ENCODE results near the gene E2F4. TPM values are rescaled to one million over a fixed set of nuclear protein-coding genes. Genes with fewer than 3 reads are reported as not detected.

E2F4 gene
- total and polyA plus RNA-seq, 2 of the 13 experiments (the other 11 are each of a cell fraction or from before 2014, with no cell fraction given) = 84.8 to 91.2 TPM

DNA sequence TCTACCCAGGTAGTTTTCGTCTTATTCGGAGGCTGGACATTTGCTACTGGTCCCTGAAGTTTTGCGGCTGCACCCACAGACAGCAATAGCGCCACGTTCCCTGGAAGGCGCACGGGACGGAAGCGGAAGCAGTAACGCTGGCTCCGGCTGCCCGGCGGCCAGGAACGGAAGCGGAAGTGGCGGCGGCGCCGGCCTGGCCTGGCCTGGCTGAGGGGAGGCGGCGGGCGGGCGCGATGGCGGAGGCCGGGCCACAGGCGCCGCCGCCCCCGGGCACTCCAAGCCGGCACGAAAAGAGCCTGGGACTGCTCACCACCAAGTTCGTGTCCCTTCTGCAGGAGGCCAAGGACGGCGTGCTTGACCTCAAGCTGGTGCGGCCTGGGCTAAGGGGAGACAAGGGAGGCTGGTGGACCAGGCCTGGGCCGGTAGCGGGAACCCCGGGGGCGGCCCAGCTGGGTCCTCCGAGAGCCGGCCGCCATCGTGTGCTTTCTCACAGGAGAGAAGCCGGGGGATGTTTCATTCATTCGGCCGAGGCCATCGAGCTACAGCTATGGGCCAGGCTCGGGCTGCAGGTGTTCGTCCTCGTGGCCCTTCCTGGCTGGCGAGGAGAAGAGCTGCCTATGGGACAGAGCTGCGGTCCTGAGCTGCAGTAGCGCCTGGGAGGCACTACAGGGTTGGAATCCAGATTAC, at the start of gene E2F4 (continued):
- TF ChIP-seq ZNF841 (CRISPR knock-in tag; IDR thresholded peaks at IDR 0.05; ENCODE audit: borderline replicate concordance) (peak; percentile 81), ZNF496 (CRISPR knock-in tag; IDR thresholded peaks at IDR 0.05; ENCODE audit: insufficient replicate concordance) (no peak), HINFP (CRISPR knock-in tag; IDR thresholded peaks at IDR 0.05; ENCODE audit: low read depth) (peak; percentile 55; the same call in 1 of the 2 replicates), ZNF570 (CRISPR knock-in tag; IDR thresholded peaks at IDR 0.05; ENCODE audit: borderline replicate concordance) (no peak; the same call in 1 of the 2 replicates), ELF3 (CRISPR knock-in tag; IDR thresholded peaks at IDR 0.05) (peak; percentile 96), HNRNPH1 (optimal IDR thresholded peaks at IDR 0.05; ENCODE audit: low read depth, low read length) (peak; percentile 57), FOXP4 (CRISPR knock-in tag; IDR thresholded peaks at IDR 0.05) (peak; percentile 57), NR2C2 (CRISPR knock-in tag; IDR thresholded peaks at IDR 0.05; ENCODE audit: borderline replicate concordance) (peak; percentile 94), REL (CRISPR knock-in tag; conservative IDR thresholded peaks at IDR 0.05) (no peak), ZBTB14 (CRISPR knock-in tag; IDR thresholded peaks at IDR 0.05) (peak; percentile 66), NBN (conservative IDR thresholded peaks at IDR 0.05) (no peak), DBP (CRISPR knock-in tag; IDR thresholded peaks at IDR 0.05; ENCODE audit: not compliant biosample characterization) (no peak)
- TF ChIP-seq, protein P1, sequence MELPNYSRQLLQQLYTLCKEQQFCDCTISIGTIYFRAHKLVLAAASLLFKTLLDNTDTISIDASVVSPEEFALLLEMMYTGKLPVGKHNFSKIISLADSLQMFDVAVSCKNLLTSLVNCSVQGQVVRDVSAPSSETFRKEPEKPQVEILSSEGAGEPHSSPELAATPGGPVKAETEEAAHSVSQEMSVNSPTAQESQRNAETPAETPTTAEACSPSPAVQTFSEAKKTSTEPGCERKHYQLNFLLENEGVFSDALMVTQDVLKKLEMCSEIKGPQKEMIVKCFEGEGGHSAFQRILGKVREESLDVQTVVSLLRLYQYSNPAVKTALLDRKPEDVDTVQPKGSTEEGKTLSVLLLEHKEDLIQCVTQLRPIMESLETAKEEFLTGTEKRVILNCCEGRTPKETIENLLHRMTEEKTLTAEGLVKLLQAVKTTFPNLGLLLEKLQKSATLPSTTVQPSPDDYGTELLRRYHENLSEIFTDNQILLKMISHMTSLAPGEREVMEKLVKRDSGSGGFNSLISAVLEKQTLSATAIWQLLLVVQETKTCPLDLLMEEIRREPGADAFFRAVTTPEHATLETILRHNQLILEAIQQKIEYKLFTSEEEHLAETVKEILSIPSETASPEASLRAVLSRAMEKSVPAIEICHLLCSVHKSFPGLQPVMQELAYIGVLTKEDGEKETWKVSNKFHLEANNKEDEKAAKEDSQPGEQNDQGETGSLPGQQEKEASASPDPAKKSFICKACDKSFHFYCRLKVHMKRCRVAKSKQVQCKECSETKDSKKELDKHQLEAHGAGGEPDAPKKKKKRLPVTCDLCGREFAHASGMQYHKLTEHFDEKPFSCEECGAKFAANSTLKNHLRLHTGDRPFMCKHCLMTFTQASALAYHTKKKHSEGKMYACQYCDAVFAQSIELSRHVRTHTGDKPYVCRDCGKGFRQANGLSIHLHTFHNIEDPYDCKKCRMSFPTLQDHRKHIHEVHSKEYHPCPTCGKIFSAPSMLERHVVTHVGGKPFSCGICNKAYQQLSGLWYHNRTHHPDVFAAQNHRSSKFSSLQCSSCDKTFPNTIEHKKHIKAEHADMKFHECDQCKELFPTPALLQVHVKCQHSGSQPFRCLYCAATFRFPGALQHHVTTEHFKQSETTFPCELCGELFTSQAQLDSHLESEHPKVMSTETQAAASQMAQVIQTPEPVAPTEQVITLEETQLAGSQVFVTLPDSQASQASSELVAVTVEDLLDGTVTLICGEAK (IDR thresholded peaks at IDR 0.05) = peak; percentile 70
- TF ChIP-seq, protein P1 (CRISPR knock-in tag; IDR thresholded peaks at IDR 0.05) = peak; percentile 54; the same call in 1 of the 2 replicates
